ENCODE results near the gene CR1. TPM values are rescaled to one million over a fixed set of nuclear protein-coding genes. Genes with fewer than 3 reads are reported as not detected.

Gene CR1
- total and polyA plus RNA-seq, 9 donors, result 0.25 to 5.8 (median 1.2) TPM

DNA sequence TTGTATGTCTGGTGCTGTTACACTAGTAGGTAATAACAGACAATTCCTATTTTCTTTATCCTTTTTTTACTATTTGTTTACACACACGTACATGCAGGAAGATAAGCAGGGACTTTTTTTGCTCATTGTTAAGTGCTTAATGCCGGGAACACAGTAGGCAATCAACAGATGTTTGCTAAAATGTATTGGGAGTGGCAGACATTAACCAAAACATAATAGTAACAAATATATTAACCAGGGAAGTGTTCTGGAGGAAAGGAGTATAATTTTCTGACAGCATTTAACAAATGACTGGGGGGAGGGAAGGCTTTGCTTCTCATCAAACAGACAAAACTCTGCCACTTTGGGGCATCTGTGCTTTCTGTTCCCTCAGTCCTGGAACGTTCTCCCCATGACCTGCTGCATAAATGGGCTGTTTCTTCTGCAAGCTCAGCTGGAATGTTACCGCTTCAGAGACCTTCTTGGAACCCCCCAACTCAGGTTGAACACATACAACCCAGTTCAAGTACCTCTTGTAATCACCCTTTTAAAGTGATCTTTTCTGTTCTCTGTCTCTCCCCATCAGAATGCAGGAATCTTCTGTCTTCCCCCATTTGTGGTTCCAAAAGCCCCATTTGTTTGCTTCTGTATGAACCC lies 151.1 kb downstream of the CR1 start:
- Histone ChIP-seq H3K27me3 (no peaks in the 10 kb centered on the region), H3K4me3 (no peak overlapping the region), H3K9me3 (no peaks in the 10 kb centered on the region), H3K36me3 (no peaks in the 10 kb centered on the region), H3K4me1 (ENCODE audit: insufficient read depth) (peaks cover 3% of the 10 kb centered on the region), H3K27ac (no peak overlapping the region)
- WGBS, 3 donors, result 40 to 51% (median 45%) methylated on average over 4 of the region's 4 CpGs
- no peak for DNase-seq
- TF ChIP-seq CTCF (IDR thresholded peaks at IDR 0.05) (no peak), EP300 (IDR thresholded peaks at IDR 0.05) (no peak), POLR2A (IDR thresholded peaks at IDR 0.05) (no peak)
- intact Hi-C loops (cut with DNase I), result loop anchor here in 1 of 4 donors (10.0 kb wide), 1 partner anchor 148 kb away; no protein-coding TSS in a partner anchor

- no peak for TF ChIP-seq POLR2A (IDR thresholded peaks at IDR 0.05)
- TF ChIP-seq EP300 (IDR thresholded peaks at IDR 0.05), result no peak
- TF ChIP-seq CTCF (IDR thresholded peaks at IDR 0.05), result no peak
- Histone ChIP-seq H3K4me3 (no peak overlapping the region), H3K9me3 (no peaks in the 10 kb centered on the region), H3K36me3 (no peaks in the 10 kb centered on the region), H3K27me3 (no peaks in the 10 kb centered on the region), H3K27ac (no peak overlapping the region), H3K4me1 (ENCODE audit: insufficient read depth) (peaks cover 3% of the 10 kb centered on the region)
- no peak for DNase-seq
- intact Hi-C loops (cut with DNase I), result loop anchor here in 1 of 4 donors (10.0 kb wide), 1 partner anchor 147 kb away; no protein-coding TSS in a partner anchor
- 28 to 43% (median 39%) methylated on average over 4 of the region's 4 CpGs for WGBS, 3 donors
Observed at GRCh38 chr1:207647671-207648333, 151.8 kb downstream of the CR1 start.

DNA sequence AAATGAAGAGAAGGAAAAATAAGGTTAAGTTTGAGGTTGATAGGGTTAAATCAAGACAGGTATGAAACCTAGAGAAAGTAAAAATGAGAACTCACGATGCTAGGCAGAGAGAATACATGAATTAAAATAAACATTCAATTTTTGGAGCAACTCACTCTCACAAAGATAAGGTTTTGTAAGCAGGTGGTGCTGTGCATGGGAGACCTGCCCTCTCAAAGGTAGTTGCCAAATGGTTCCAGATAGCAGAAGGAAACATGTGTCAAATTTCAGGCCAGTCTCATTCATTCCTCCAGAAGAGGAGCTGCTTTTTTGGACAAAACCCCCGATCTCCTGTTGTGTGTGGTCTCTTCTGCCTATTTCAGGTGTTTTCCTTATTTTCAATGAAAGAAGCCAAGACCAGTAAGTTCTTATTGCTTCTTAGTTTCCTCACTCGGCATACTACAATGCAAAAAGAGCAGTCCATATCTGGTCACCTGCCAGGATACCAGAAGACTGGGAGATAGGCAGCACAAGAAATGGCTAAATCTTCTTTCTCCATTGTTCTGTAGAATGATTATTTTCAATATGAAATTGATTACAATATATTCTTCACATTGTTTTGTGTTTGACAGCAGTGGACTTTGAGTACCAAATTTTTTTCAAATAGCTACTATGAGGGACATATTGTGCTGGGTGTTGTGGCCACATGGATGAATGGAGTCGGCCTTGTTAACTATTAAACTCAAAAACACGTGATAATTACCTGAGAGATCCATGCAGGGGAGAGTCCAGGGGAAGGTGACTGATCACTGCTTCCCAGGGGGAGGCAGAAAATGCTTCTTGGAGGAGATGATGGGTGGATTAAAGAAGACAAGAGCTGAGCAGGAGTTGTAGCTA lies 152.6 kb downstream of the CR1 start:
- no peaks in the 10 kb centered on the region for H3K36me3 ChIP-seq
- no peaks in the 10 kb centered on the region for H3K27me3 ChIP-seq
- 33 to 41% (median 35%) methylated on average over 5 of the region's 5 CpGs for WGBS, 3 donors
- no peak overlapping the region for H3K4me3 ChIP-seq
- intact Hi-C loops (cut with DNase I), result loop anchor here in 1 of 4 donors (10.0 kb wide), 1 partner anchor 146 kb away; no protein-coding TSS in a partner anchor
- H3K27ac ChIP-seq, result no peak overlapping the region
- DNase-seq, result no peak
- H3K4me1 ChIP-seq (ENCODE audit: insufficient read depth), result peaks cover 3% of the 10 kb centered on the region
- TF ChIP-seq CTCF (IDR thresholded peaks at IDR 0.05) (no peak), POLR2A (IDR thresholded peaks at IDR 0.05) (no peak), EP300 (IDR thresholded peaks at IDR 0.05) (no peak)
- H3K9me3 ChIP-seq, result no peaks in the 10 kb centered on the region

DNA sequence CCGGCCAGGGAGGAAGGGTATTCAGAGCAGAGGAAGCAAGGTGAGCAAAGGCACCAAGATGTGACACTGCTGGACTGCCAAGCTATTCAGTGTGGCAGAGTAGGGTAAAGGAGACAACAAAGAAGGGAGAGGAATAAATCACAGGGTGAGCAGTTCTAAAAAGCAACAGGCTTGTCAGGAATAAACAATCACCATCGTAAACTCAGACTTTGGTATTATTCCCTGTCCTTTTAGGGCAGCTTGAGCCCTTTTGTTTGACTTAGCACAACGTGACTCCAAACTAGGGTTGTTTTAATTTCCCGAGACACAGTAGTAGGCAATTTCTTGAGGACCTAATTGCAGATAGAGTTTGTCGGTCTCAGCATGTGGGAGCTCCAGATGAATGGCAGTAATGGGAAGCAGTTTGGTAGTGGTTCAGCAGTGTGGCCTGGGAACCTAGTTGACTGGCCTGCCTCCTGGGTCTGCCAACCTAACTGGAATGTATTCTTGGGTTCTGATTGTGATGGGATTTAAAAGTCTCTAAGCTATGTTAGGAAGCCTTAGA lies 153.3 kb downstream of the CR1 start:
- H3K36me3 ChIP-seq, result no peaks in the 10 kb centered on the region
- H3K9me3 ChIP-seq, result no peaks in the 10 kb centered on the region
- no peak overlapping the region for H3K4me3 ChIP-seq
- H3K27ac ChIP-seq, result no peak overlapping the region
- DNase-seq, result no peak
- H3K27me3 ChIP-seq, result no peaks in the 10 kb centered on the region
- H3K4me1 ChIP-seq (ENCODE audit: insufficient read depth), result peaks cover 3% of the 10 kb centered on the region
- intact Hi-C loops (cut with DNase I), result loop anchor here in 1 of 4 donors (10.0 kb wide), 1 partner anchor 146 kb away; no protein-coding TSS in a partner anchor
- 47 to 57% (median 49%) methylated on average over 5 of the region's 5 CpGs for WGBS, 3 donors
- TF ChIP-seq EP300 (IDR thresholded peaks at IDR 0.05), result no peak
- TF ChIP-seq POLR2A (IDR thresholded peaks at IDR 0.05), result no peak
- TF ChIP-seq CTCF (IDR thresholded peaks at IDR 0.05), result no peak

Measured in ovary (tissue), 9 donors.